Nephron (organoid): ENCODE results near the gene USP22.

ENCODE experiments used
- H3K27ac Mint-ChIP-seq, 3 experiments: 2 replicates each; pipeline ENCODE4 v1.8.0; 2020; ENCODE audit warnings: mixed read lengths in 3 of 3, mild to moderate bottlenecking in 2 of 3, moderate library complexity in 1 of 3
- H3K27me3 Mint-ChIP-seq: 2 replicates; pipeline ENCODE4 v1.8.0; 2021; ENCODE audit warnings: low read depth, mild to moderate bottlenecking, moderate library complexity, mixed read lengths
- H3K36me3 Mint-ChIP-seq: 2 replicates; pipeline ENCODE4 v1.8.0; 2020; ENCODE audit warnings: low read depth, mixed read lengths
- H3K4me1 Mint-ChIP-seq: 2 replicates; pipeline ENCODE4 v1.8.0; 2020; ENCODE audit warnings: mixed read lengths
- H3K4me3 Mint-ChIP-seq, 3 experiments: 2 replicates each; pipeline ENCODE4 v1.8.0; 2020; ENCODE audit warnings: mild to moderate bottlenecking in 3 of 3, mixed read lengths in 3 of 3, moderate library complexity in 2 of 3
- H3K9me3 Mint-ChIP-seq: 2 replicates; pipeline ENCODE4 v1.8.0; 2020; ENCODE audit warnings: mixed read lengths
- CTCF ChIP-seq, 3 experiments: fragments of 200-600 bp; sonication (generic); IDR thresholded peaks; one replicate each; pipeline ENCODE4 v1.5.0; 2021; ENCODE audit warnings: antibody characterized with exemption in 3 of 3; ENCODE audit not compliant: unreplicated experiment in 3 of 3

Gene USP22

GRCh38 chr17:20968913-20969616 lies 73.7 kb downstream of the USP22 start:
- Mint-ChIP-seq H3K27me3 (no peaks in the 10 kb centered on the region), H3K36me3 (peaks cover 70% of the 10 kb centered on the region)
- TF ChIP-seq CTCF (IDR thresholded peaks at IDR 0.05; ENCODE audit: unreplicated experiment in 3 of 3) = no peak

GRCh38 chr17:20967776-20968175 lies 75.0 kb downstream of the USP22 start:
- Mint-ChIP-seq H3K27ac (no peak overlapping the region), H3K9me3 (no peaks in the 10 kb centered on the region), H3K4me1 (peaks cover 20% of the 10 kb centered on the region), H3K4me3 (no peak overlapping the region), H3K27me3 (no peaks in the 10 kb centered on the region), H3K36me3 (peaks cover 71% of the 10 kb centered on the region)
- no peak for TF ChIP-seq CTCF (IDR thresholded peaks at IDR 0.05; ENCODE audit: unreplicated experiment in 3 of 3)

More at GRCh38 chr17:20968913-20969616, 73.7 kb downstream of the USP22 start:
- peaks cover 20% of the 10 kb centered on the region for H3K4me1 Mint-ChIP-seq
- H3K27ac Mint-ChIP-seq = no peak overlapping the region
- H3K9me3 Mint-ChIP-seq = no peaks in the 10 kb centered on the region
- H3K4me3 Mint-ChIP-seq = no peak overlapping the region

- TF ChIP-seq CTCF (IDR thresholded peaks at IDR 0.05; ENCODE audit: unreplicated experiment in 3 of 3) = no peak
- H3K36me3 Mint-ChIP-seq = peaks cover 75% of the 10 kb centered on the region
- no peaks in the 10 kb centered on the region for H3K9me3 Mint-ChIP-seq
- H3K27me3 Mint-ChIP-seq = no peaks in the 10 kb centered on the region
- peaks cover 20% of the 10 kb centered on the region for H3K4me1 Mint-ChIP-seq
- H3K27ac Mint-ChIP-seq = no peak overlapping the region
- H3K4me3 Mint-ChIP-seq = no peak overlapping the region
Measured at GRCh38 chr17:20966870-20967269, 75.9 kb downstream of the USP22 start.

GRCh38 chr17:20965492-20965891 lies 77.3 kb downstream of the USP22 start:
- Mint-ChIP-seq H3K9me3 (no peaks in the 10 kb centered on the region), H3K4me3 (no peak overlapping the region), H3K27ac (no peak overlapping the region), H3K4me1 (peaks cover 13% of the 10 kb centered on the region), H3K36me3 (peaks cover 79% of the 10 kb centered on the region), H3K27me3 (no peaks in the 10 kb centered on the region)
- TF ChIP-seq CTCF (IDR thresholded peaks at IDR 0.05; ENCODE audit: unreplicated experiment in 3 of 3) = no peak

GRCh38 chr17:20961586-20961985 lies 81.2 kb downstream of the USP22 start:
- no peaks in the 10 kb centered on the region for H3K27me3 Mint-ChIP-seq
- no peak for TF ChIP-seq CTCF (IDR thresholded peaks at IDR 0.05; ENCODE audit: unreplicated experiment in 3 of 3)
- H3K4me3 Mint-ChIP-seq = no peak overlapping the region
- peaks cover 88% of the 10 kb centered on the region for H3K36me3 Mint-ChIP-seq
- peaks cover 7% of the 10 kb centered on the region for H3K4me1 Mint-ChIP-seq
- no peak overlapping the region for H3K27ac Mint-ChIP-seq
- H3K9me3 Mint-ChIP-seq = no peaks in the 10 kb centered on the region

GRCh38 chr17:20960871-20961270 lies 81.9 kb downstream of the USP22 start:
- Mint-ChIP-seq H3K4me3 (no peak overlapping the region), H3K9me3 (no peaks in the 10 kb centered on the region), H3K36me3 (peaks cover 88% of the 10 kb centered on the region), H3K27ac (no peak overlapping the region), H3K4me1 (peaks cover 11% of the 10 kb centered on the region), H3K27me3 (no peaks in the 10 kb centered on the region)
- TF ChIP-seq CTCF (IDR thresholded peaks at IDR 0.05; ENCODE audit: unreplicated experiment in 3 of 3) = no peak
